HepG2 (cell line): ENCODE measurements around the gene C2CD2. TPM values are rescaled to one million over a fixed set of nuclear protein-coding genes. Genes with fewer than 3 reads are reported as not detected.
A peak's percentile ranks its signal among the peaks of the same experiment; 100 is the strongest.

ENCODE experiments used
- EHMT2 ChIP-seq: fragments of 200-600 bp; sonication (generic); IDR thresholded peaks from 2 replicates; pipeline ENCODE4 v1.7.0; 2017; ENCODE audit warnings: antibody characterized with exemption, low read depth, low read length, borderline replicate concordance
- JUND ChIP-seq: sonication (generic); formaldehyde crosslinking; IDR thresholded peaks from 2 replicates; pipeline ENCODE4 v1.8.0; 2022; ENCODE audit warnings: mild to moderate bottlenecking, missing genetic modification reagents
- KLF15 ChIP-seq: sonication (generic); formaldehyde crosslinking; IDR thresholded peaks from 2 replicates; pipeline ENCODE4 v1.8.1; 2023; ENCODE audit warnings: borderline replicate concordance, mild to moderate bottlenecking, inconsistent platforms, missing genetic modification reagents, mixed read lengths
- NCOA2 ChIP-seq: sonication (generic); formaldehyde crosslinking; IDR thresholded peaks from 2 replicates; pipeline ENCODE4 v1.8.0; 2022; ENCODE audit warnings: inconsistent platforms
- PHF8 ChIP-seq: sonication (generic); formaldehyde crosslinking; IDR thresholded peaks from 2 replicates; pipeline ENCODE4 v1.5.0; 2020; ENCODE audit warnings: missing genetic modification reagents
- PPARG ChIP-seq: conservative IDR thresholded peaks from 2 replicates; pipeline ENCODE4 v1.6.1; 2016; ENCODE audit warnings: missing biosample characterization, missing genetic modification reagents
- SNRNP70 ChIP-seq: fragments of 200-400 bp; formaldehyde crosslinking; IDR thresholded peaks from 2 replicates; pipeline ENCODE4 v1.6.1; 2017; ENCODE audit warnings: mild to moderate bottlenecking, low read depth, low read length, moderate library complexity
- SP5 ChIP-seq: IDR thresholded peaks from 2 replicates; pipeline ENCODE4 v1.6.1; 2016; ENCODE audit warnings: low read depth, borderline replicate concordance
- TCF7L2 ChIP-seq: IDR thresholded peaks from 2 replicates; pipeline ENCODE4 v1.6.1; 2011; ENCODE audit warnings: mild to moderate bottlenecking, low read depth, low read length, moderate library complexity
- THRA ChIP-seq: sonication (generic); formaldehyde crosslinking; IDR thresholded peaks from 2 replicates; pipeline ENCODE4 v1.4.0; 2020; ENCODE audit warnings: missing genetic modification reagents, borderline replicate concordance
- USF2 ChIP-seq, 2 experiments: sonication (generic) in 1 of 2; formaldehyde crosslinking in 1 of 2; IDR thresholded peaks; 2 replicates each; pipeline versions ENCODE4 v1.5.1 to v1.6.1; 2011 to 2020; ENCODE audit warnings: borderline replicate concordance in 1 of 2, low read depth in 1 of 2, low read length in 1 of 2, mild to moderate bottlenecking in 1 of 2, missing genetic modification reagents in 1 of 2, moderate library complexity in 1 of 2
- ZBTB40 ChIP-seq, 2 experiments: fragments of 450-650 bp in 1 of 2; sonication (generic) in 1 of 2; formaldehyde crosslinking in 1 of 2; IDR thresholded peaks; 2 replicates each; pipeline versions ENCODE4 v1.6.1 to v1.8.0; 2016 to 2022; ENCODE audit warnings: antibody characterized with exemption in 1 of 2, mild to moderate bottlenecking in 1 of 2, missing genetic modification reagents in 1 of 2
- ZEB1 ChIP-seq: IDR thresholded peaks from 2 replicates; pipeline ENCODE4 v1.6.1; 2012; ENCODE audit warnings: mild to moderate bottlenecking, low read depth, inconsistent platforms; ENCODE audit not compliant: insufficient replicate concordance
- ZNF124 ChIP-seq: sonication (generic); formaldehyde crosslinking; IDR thresholded peaks from 2 replicates; pipeline ENCODE4 v1.4.0; 2020; ENCODE audit warnings: missing genetic modification reagents
- ZNF326 ChIP-seq: sonication (generic); formaldehyde crosslinking; IDR thresholded peaks from 2 replicates; pipeline ENCODE4 v1.4.0; 2020; ENCODE audit warnings: missing genetic modification reagents, borderline replicate concordance
- polyA plus RNA-seq, 8 experiments: library from polyadenylated mRNA; depleted of rRNA in 3 of 8; stranded (reverse) in 7 of 8; unstranded in 1 of 8; fragments of >200 nt; fragmentation: Illumina TruSeq in 4 of 8; extraction: Trizol in 4 of 8; gene quantifications; 2 replicates each; pipeline versions ENCODE4 v1.2.1 to v1.2.3, GENCODE V29; 2011 to 2016; ENCODE audit warnings: low read depth in 4 of 8, missing spikeins in 1 of 8, mixed read lengths in 1 of 8; ENCODE audit not compliant: insufficient read depth in 1 of 8
- total RNA-seq, 5 experiments: library from RNA; depleted of rRNA; stranded (reverse); fragments of >200 nt; fragmentation: Illumina TruSeq; extraction: Trizol; gene quantifications; 2 replicates each; pipeline ENCODE4 v1.2.3, GENCODE V29; 2016; ENCODE audit warnings: low read depth in 1 of 5

Gene C2CD2
- total and polyA plus RNA-seq, 2 of the 13 experiments (the other 11 are each of a cell fraction or from before 2014, with no cell fraction given): 12.5 to 19.7 TPM

- no peak for TF ChIP-seq KLF15 (CRISPR knock-in tag)
- TF ChIP-seq PPARG: no peak
- TF ChIP-seq NCOA2: no peak
- 0 out of 2 replicates have a peak, but pooled peaks have one; percentile 28 for TF ChIP-seq ZNF124
- TF ChIP-seq SNRNP70: no peak
- TF ChIP-seq JUND (CRISPR knock-in tag): no peak
- no peak for TF ChIP-seq ZBTB40 (IDR thresholded peaks at IDR 0.05)
- TF ChIP-seq ZBTB40 (CRISPR knock-in tag; IDR thresholded peaks at IDR 0.05): no peak; the same call in 1 of the 2 replicates
- peak; percentile 79 for TF ChIP-seq PHF8 (CRISPR knock-in tag)
- no peak for TF ChIP-seq ZNF326 (CRISPR knock-in tag)
- no peak for TF ChIP-seq ZEB1
- no peak for TF ChIP-seq TCF7L2
- TF ChIP-seq SP5 (CRISPR knock-in tag): no peak
- TF ChIP-seq USF2 (IDR thresholded peaks at IDR 0.05; ENCODE audit: low read depth, low read length): no peak
- TF ChIP-seq USF2 (CRISPR knock-in tag; IDR thresholded peaks at IDR 0.05; ENCODE audit: borderline replicate concordance): no peak
- peak; percentile 20; the same call in 1 of the 2 replicates for TF ChIP-seq THRA (CRISPR knock-in tag)
- TF ChIP-seq EHMT2: no peak
Measured at GRCh38 chr21:41879190-41879998, 74.4 kb downstream of the C2CD2 start, which contains the start of gene PRDM15 (continued).
